Measurements from ENCODE around the gene SMIM29.

GRCh38 chr6:34239893-34240292, 8.9 kb downstream of the SMIM29 start:
- no peak for TF ChIP-seq POLR2A (IDR thresholded peaks at IDR 0.05)
- no peak for TF ChIP-seq CTCF (IDR thresholded peaks at IDR 0.05)
